Adrenal gland (tissue), 5 donors: ENCODE data around the gene IL20.

Experiments
- POLR2A ChIP-seq, 2 donors: fragments of 450-650 bp; IDR thresholded peaks; one replicate each; pipeline ENCODE4 v1.6.1; 2017; ENCODE audit warnings: antibody characterized with exemption in 2 of 2, mild to moderate bottlenecking in 2 of 2, moderate library complexity in 1 of 2
- TF ChIP-seq, protein P1 (sequence below), 6 experiments: fragments of 450-650 bp in 4 of 6; fragments of 200-600 bp in 2 of 6; sonication (generic) in 1 of 6; IDR thresholded peaks; 1 replicate in 5 of 6; 2 replicates in 1 of 6; pipeline versions ENCODE4 v1.5.1 to v1.8.0; 2016 to 2021; ENCODE audit warnings: antibody characterized with exemption in 6 of 6, mild to moderate bottlenecking in 2 of 6, moderate library complexity in 1 of 6
- donor health status: DM: no; HTN: no; CAD: no.

GRCh38 chr1:206834711-206835110, 30.7 kb upstream of the IL20 start:
- TF ChIP-seq, protein P1, sequence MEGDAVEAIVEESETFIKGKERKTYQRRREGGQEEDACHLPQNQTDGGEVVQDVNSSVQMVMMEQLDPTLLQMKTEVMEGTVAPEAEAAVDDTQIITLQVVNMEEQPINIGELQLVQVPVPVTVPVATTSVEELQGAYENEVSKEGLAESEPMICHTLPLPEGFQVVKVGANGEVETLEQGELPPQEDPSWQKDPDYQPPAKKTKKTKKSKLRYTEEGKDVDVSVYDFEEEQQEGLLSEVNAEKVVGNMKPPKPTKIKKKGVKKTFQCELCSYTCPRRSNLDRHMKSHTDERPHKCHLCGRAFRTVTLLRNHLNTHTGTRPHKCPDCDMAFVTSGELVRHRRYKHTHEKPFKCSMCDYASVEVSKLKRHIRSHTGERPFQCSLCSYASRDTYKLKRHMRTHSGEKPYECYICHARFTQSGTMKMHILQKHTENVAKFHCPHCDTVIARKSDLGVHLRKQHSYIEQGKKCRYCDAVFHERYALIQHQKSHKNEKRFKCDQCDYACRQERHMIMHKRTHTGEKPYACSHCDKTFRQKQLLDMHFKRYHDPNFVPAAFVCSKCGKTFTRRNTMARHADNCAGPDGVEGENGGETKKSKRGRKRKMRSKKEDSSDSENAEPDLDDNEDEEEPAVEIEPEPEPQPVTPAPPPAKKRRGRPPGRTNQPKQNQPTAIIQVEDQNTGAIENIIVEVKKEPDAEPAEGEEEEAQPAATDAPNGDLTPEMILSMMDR (IDR thresholded peaks at IDR 0.05), result no peak
- no peak for TF ChIP-seq POLR2A (IDR thresholded peaks at IDR 0.05)
